ENCODE measurements around the gene IGSF21. TPM values are rescaled to one million over a fixed set of nuclear protein-coding genes. Genes with fewer than 3 reads are reported as not detected.

IGSF21 gene
- total RNA-seq, 4 donors from 2014 or later, result 0.11 to 2.6 (median 0.69) TPM

DNA sequence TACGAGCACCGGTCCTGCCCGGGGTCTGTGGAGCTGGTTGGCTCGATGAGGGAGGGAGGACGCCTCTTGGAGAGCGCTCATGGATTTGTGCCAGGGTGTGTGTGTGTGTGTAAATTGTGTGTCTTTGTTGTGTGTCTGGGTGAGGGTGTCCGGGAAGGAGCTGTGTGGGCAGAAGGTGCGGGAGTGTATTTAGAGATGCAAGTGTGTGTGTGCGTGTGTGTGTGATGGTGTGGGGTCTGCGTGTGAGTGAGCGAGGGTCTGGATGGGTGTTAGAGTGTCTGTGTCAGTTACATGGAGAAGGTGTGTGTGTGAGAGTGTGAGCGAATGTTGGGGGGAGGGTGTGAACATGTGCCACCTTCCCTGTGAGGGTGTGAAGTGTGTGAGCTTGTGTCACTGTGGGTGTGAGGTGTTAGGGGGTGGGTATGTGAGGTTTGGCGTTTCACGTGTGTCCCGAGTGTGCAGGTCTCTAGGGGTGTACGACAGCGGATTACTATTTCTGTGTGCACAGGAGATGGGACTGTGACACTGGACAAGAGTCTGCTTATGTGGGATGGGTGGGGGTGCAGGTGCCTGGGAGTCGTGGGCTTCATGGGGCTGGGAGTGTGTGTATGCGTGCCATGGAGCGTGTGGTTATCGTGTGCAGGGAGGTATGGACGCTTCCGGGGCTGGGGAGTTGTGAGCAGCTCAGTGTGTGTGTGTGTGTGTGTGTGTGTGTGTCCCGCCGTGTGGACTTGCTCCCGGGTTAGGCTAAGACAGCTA is 880 bp downstream of the IGSF21 start:
- Histone ChIP-seq H3K9me3 (no peaks in the 10 kb centered on the region), H3K36me3 (no peaks in the 10 kb centered on the region), H3K27me3 (peaks cover 21% of the 10 kb centered on the region), H3K27ac (no peak overlapping the region), H3K4me1 (peaks cover 0 to 15% of the 10 kb centered on the region in 2 donors), H3K4me3 (replicated peaks in 1 of 3) (no peak overlapping the region)
- DNase-seq, result no peak
- WGBS, 2 donors, result 3 to 5% methylated on average over 19 to 26 of the region's 26 CpGs
- intact Hi-C loops (cut with DNase I), result loop anchor here (10.0 kb wide), 1 partner anchor 614 kb away; no protein-coding TSS in a partner anchor
- no peak for TF ChIP-seq POLR2A (IDR thresholded peaks at IDR 0.05)
- no peak for TF ChIP-seq CTCF (IDR thresholded peaks at IDR 0.05)

GRCh38 chr1:18109058-18109755 is 1.6 kb downstream of the IGSF21 start:
- intact Hi-C loops (cut with DNase I), result loop anchor here (10.0 kb wide), 1 partner anchor 614 kb away; no protein-coding TSS in a partner anchor
- peaks cover 21% of the 10 kb centered on the region for H3K27me3 ChIP-seq
- H3K27ac ChIP-seq, result no peak overlapping the region
- H3K36me3 ChIP-seq, result no peaks in the 10 kb centered on the region
- DNase-seq, result no peak
- H3K4me1 ChIP-seq, result peaks cover 0 to 15% of the 10 kb centered on the region in 2 donors
- no peaks in the 10 kb centered on the region for H3K9me3 ChIP-seq
- TF ChIP-seq CTCF (IDR thresholded peaks at IDR 0.05) (no peak), POLR2A (IDR thresholded peaks at IDR 0.05) (no peak)
- H3K4me3 ChIP-seq (replicated peaks in 1 of 3), result no peak overlapping the region
- 1 to 3% methylated on average over 3 to 12 of the region's 32 CpGs for WGBS, 2 donors

DNA sequence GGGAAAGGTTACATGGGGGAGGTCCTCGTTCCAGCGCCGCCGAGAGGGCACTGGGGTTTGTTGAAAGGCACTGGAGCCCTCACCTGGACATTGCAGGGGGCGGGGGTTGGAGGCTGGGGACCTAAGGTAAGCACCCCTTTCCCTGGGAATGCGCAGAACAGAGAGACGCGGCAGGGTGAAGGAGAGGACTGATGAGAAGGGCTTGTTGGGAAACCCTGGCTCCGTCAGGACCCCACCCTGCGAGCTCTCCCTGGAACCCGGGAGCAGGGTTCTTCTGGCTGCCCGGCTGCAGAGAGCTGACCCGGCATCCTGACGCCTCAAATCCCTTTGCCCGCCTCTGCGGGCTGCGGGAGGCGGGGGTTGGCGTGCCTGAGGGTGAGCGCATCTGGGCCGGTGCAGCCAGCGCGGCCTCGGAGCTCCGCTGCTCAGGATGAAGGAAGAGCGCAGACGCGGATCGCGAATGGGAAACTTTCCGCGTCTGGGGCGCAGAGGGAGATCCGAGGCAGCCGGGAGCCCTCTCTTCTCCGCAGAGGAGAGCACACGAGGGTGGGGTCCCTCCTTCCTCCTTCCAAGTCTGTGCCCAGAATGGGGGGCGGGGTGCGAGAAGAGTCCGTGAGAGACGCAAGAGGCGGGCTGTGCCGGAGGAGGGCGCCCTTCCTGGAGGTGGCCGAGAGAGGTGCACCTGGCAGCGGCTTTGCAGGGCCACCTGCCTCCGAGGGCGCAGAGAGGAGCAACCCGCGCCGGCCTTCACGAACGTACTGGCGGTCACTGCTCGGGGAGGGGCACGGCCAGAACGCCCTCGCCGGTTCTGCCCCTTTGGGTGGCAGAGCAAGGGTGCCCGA is 2.4 kb downstream of the IGSF21 start:
- TF ChIP-seq CTCF (IDR thresholded peaks at IDR 0.05) (no peak), POLR2A (IDR thresholded peaks at IDR 0.05) (no peak)
- peak; percentile 6 to 10 for DNase-seq
- Histone ChIP-seq H3K27ac (no peak overlapping the region), H3K4me3 (replicated peaks in 1 of 3) (no peak overlapping the region), H3K9me3 (no peaks in the 10 kb centered on the region), H3K4me1 (peaks cover 0 to 15% of the 10 kb centered on the region in 2 donors), H3K27me3 (peaks cover 21% of the 10 kb centered on the region), H3K36me3 (no peaks in the 10 kb centered on the region)
- 2% methylated on average over 20 to 43 of the region's 60 CpGs for WGBS, 2 donors
- intact Hi-C loops (cut with DNase I), result loop anchor here (10.0 kb wide), 1 partner anchor 615 kb away; no protein-coding TSS in a partner anchor

GRCh38 chr1:18110598-18110939 is 3.0 kb downstream of the IGSF21 start:
- no peak overlapping the region for H3K4me3 ChIP-seq (replicated peaks in 1 of 3)
- H3K9me3 ChIP-seq, result no peaks in the 10 kb centered on the region
- peaks cover 21% of the 10 kb centered on the region for H3K27me3 ChIP-seq
- no peak for DNase-seq
- 0 to 4% methylated on average over 7 to 10 of the region's 17 CpGs for WGBS, 2 donors
- intact Hi-C loops (cut with DNase I), result no loop called here
- no peaks in the 10 kb centered on the region for H3K36me3 ChIP-seq
- H3K4me1 ChIP-seq, result peaks cover 0 to 15% of the 10 kb centered on the region in 2 donors
- TF ChIP-seq POLR2A (IDR thresholded peaks at IDR 0.05), result no peak
- no peak for TF ChIP-seq CTCF (IDR thresholded peaks at IDR 0.05)
- no peak overlapping the region for H3K27ac ChIP-seq

Data from thyroid gland (tissue), 4 donors.